AG09319 (cell line): ENCODE measurements around the gene ARHGEF26.

Source experiments
- DNase-seq: peaks from one replicate; pipeline ENCODE4 v3.0.0-alpha.2; 2010; ENCODE audit warnings: low read depth; ENCODE audit errors: extremely low read depth
- CTCF ChIP-seq: IDR thresholded peaks from 2 replicates; pipeline ENCODE4 v1.5.1; 2011; ENCODE audit warnings: low read depth, mild to moderate bottlenecking, inconsistent platforms, low read length, moderate library complexity

ARHGEF26 gene

GRCh38 chr3:154188437-154188836 is 67.2 kb downstream of the ARHGEF26 start:
- TF ChIP-seq CTCF, result no peak
- no peak for DNase-seq

DNA sequence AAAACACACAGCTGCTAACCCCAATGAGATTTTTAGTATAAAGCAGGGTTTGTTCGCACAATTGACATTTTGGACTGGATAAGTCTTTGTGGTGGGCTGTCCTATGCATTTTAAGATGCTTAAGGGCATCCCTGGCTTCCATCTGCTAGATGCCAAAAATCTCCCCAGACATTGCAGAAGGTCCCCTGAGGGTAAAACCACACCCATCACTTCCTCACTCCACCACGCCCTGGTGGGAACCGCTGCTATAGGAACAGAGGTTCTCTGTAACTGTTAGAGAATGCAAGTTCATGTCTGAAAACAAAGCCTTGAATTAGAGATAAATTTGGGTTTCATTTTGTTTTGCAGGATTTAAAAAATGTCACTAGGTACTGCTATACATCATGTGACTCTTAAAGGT is 67.7 kb downstream of the ARHGEF26 start:
- DNase-seq, result no peak
- TF ChIP-seq CTCF, result no peak

DNA sequence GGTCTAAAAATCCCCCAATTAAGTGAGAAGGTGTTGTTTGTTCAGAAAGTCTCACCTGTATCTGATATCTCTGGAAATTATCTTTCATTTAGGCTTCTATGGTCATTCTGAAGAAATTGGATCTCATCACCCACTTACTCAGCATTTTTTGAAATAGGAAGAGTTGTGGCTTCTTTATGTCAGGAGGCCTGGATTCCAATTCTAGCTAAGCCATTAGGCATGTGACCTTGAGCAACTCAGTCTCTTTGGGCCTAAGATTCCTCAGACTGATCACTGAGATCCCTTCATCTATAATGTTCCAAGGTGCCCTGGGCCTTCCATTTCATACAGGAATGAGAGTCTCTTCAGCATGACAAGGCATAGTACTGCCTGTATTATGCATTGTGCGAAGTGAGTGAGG is 70.3 kb downstream of the ARHGEF26 start:
- no peak for DNase-seq
- TF ChIP-seq CTCF, result no peak

GRCh38 chr3:154192225-154192624 is 71.0 kb downstream of the ARHGEF26 start:
- DNase-seq, result no peak
- TF ChIP-seq CTCF, result no peak

DNA sequence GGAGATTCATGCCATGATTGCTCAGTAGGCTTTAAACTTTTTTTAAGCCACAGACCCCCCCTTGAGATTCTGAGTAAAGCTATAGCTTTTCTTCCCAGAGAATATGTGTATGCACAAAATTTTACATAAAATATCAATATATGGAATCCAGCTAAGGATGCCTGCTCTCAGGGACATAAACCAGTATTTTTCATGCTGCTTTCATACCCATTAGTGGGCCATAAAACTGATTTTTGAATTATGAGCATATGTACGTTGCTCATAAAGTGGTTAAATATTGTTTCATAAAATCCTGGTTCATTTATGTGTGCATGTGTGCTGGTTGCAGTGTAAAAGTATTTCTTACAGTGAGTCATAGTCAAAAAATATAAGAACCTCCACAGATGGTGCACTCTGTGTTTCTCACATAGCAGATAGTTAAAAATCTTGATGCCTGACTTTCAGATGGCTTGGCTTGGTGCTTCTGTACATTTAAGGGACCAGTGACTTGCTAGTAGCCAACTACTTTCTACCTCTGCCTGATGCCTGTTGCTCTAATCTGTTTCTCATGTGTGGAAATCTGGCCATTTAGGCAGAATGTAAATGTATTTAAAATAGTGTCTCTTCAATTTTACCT is 71.9 kb downstream of the ARHGEF26 start:
- no peak for DNase-seq
- TF ChIP-seq CTCF, result no peak

GRCh38 chr3:154194877-154195276 is 73.7 kb downstream of the ARHGEF26 start:
- TF ChIP-seq CTCF, result no peak
- DNase-seq, result no peak

- no peak for DNase-seq
Observed at GRCh38 chr3:154195620-154196356, 74.6 kb downstream of the ARHGEF26 start.

More at GRCh38 chr3:154195620-154196356, 74.6 kb downstream of the ARHGEF26 start:
- TF ChIP-seq CTCF, result no peak
